LNCAP (cell line): ENCODE measurements around the gene GRK3.

ENCODE experiments used
- CTCF ChIP-seq: fragments of 450-650 bp; IDR thresholded peaks from 2 replicates; pipeline ENCODE4 v1.5.1; 2017; ENCODE audit warnings: mild to moderate bottlenecking

Gene GRK3

DNA sequence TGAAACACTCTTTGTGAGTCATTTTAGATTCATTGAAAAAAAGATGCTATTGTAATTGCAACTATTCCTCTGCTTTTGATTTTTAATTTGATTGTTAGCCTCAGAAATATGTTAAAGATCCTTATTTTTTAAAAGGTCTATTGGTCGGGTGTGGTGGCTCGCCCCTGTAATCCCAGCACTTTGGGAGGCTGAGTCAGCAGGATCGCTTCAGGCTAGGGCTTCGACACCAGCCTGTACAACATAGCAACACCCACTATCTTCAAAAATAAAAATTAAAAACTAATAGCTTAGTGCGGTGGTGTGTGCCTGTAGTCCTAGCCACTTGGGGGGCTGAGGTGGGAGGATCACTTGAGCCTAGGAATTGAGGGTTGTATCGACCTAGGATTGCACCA is 105.6 kb downstream of the GRK3 start:
- no peak for TF ChIP-seq CTCF

- TF ChIP-seq CTCF = no peak
Observed at GRCh38 chr22:25672289-25673084, 108.0 kb downstream of the GRK3 start.

GRCh38 chr22:25673713-25674112 is 109.2 kb downstream of the GRK3 start:
- no peak for TF ChIP-seq CTCF

DNA sequence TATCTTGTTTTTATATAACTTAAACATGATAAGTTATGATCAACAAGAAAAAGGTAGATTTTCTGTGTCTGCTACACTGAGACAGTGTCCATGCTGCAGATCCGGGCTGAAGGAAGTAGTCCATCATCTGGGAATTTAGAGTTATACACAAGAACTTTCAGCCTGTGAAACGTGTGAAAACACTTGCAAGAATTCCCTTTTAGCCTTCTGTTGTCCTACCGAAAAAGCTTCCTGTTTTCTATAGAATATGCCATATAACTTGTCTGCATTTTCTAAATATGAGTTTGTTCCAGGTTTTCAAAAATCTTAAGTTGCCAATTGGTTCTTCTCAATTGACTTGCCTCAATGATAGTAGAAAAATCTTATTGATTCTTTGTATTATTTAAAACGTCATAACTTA is 113.2 kb downstream of the GRK3 start:
- TF ChIP-seq CTCF = no peak

DNA sequence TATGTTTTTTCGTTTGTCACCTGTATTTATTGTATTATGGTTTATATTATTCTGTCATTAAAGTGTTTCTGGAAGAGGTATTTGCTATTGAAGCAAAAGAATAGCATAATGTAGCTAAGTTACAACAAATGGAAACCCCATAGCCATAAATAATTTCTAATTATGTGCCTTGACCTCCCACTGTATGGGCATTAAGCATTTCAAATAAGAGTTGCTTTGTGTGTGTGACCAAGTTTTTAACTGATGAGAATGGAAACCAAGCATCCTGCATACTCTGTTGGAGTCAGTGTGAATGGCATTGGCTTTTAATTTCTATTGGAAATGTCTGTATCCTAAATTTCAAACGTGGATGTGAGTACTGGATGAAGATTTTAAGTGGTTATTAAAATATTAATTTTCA is 115.6 kb downstream of the GRK3 start:
- no peak for TF ChIP-seq CTCF

- no peak for TF ChIP-seq CTCF
Observed at GRCh38 chr22:25680956-25681355, 116.5 kb downstream of the GRK3 start.

- TF ChIP-seq CTCF = no peak
Observed at GRCh38 chr22:25682109-25682508, 117.6 kb downstream of the GRK3 start.

GRCh38 chr22:25688627-25689026 is 124.2 kb downstream of the GRK3 start:
- no peak for TF ChIP-seq CTCF
